ENCODE data around the gene ITGB8. TPM values are rescaled to one million over a fixed set of nuclear protein-coding genes. Genes with fewer than 3 reads are reported as not detected.

Gene ITGB8
- total RNA-seq, 1 experiment from 2014 or later: 183 TPM

DNA sequence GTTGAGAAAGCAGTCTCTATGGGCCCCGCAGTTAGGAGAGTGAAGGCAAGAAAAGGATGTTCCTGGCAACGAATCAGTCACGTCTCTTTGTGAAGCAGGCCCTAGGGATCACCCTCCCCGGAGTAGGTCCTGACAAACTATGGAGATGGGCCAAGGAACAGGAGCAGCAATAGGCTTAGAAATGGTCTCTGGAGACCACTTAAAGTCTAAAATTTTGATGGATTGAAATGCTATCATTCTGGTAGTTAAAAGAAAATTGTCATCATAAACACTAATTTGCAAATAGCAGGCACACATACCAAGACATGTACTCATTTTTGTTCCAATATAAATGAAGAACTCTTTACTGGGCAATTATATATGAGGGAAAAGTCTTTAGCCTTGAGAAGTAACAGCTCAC, 123.5 kb downstream of the ITGB8 start:
- no TSS peak for BruUV-seq (replicated peaks)
- TF ChIP-seq, protein P1, sequence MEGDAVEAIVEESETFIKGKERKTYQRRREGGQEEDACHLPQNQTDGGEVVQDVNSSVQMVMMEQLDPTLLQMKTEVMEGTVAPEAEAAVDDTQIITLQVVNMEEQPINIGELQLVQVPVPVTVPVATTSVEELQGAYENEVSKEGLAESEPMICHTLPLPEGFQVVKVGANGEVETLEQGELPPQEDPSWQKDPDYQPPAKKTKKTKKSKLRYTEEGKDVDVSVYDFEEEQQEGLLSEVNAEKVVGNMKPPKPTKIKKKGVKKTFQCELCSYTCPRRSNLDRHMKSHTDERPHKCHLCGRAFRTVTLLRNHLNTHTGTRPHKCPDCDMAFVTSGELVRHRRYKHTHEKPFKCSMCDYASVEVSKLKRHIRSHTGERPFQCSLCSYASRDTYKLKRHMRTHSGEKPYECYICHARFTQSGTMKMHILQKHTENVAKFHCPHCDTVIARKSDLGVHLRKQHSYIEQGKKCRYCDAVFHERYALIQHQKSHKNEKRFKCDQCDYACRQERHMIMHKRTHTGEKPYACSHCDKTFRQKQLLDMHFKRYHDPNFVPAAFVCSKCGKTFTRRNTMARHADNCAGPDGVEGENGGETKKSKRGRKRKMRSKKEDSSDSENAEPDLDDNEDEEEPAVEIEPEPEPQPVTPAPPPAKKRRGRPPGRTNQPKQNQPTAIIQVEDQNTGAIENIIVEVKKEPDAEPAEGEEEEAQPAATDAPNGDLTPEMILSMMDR (IDR thresholded peaks at IDR 0.05; ENCODE audit: unreplicated experiment): no peak
- CTCF ChIA-PET: no interaction called here
- Mint-ChIP-seq H3K4me3 (ENCODE audit: low read depth, unreplicated experiment) (no peak overlapping the region), H3K36me3 (ENCODE audit: insufficient read depth, unreplicated experiment) (no peaks in the 10 kb centered on the region), H3K9me3 (ENCODE audit: low read depth, unreplicated experiment) (no peaks in the 10 kb centered on the region), H3K27me3 (ENCODE audit: unreplicated experiment) (no peaks in the 10 kb centered on the region), H3K27ac (ENCODE audit: unreplicated experiment) (no peak overlapping the region), H3K4me1 (ENCODE audit: low read depth, unreplicated experiment) (peaks cover 7% of the 10 kb centered on the region)
- DNase-seq: no peak
- intact Hi-C loops (cut with micrococcal nuclease; ENCODE audit: unreplicated experiment): no loop called here

GRCh38 chr7:20456701-20457100, 126.0 kb downstream of the ITGB8 start:
- no peaks in the 10 kb centered on the region for H3K9me3 Mint-ChIP-seq (ENCODE audit: low read depth, unreplicated experiment)
- H3K27me3 Mint-ChIP-seq (ENCODE audit: unreplicated experiment): no peaks in the 10 kb centered on the region
- peaks cover 7% of the 10 kb centered on the region for H3K4me1 Mint-ChIP-seq (ENCODE audit: low read depth, unreplicated experiment)
- no peak overlapping the region for H3K27ac Mint-ChIP-seq (ENCODE audit: unreplicated experiment)
- H3K4me3 Mint-ChIP-seq (ENCODE audit: low read depth, unreplicated experiment): no peak overlapping the region
- no peaks in the 10 kb centered on the region for H3K36me3 Mint-ChIP-seq (ENCODE audit: insufficient read depth, unreplicated experiment)
- intact Hi-C loops (cut with micrococcal nuclease; ENCODE audit: unreplicated experiment): no loop called here
- DNase-seq: no peak
- CTCF ChIA-PET: no interaction called here
- TF ChIP-seq, protein P1 (IDR thresholded peaks at IDR 0.05; ENCODE audit: unreplicated experiment): no peak
- BruUV-seq (replicated peaks): no TSS peak

- Mint-ChIP-seq H3K4me3 (ENCODE audit: low read depth, unreplicated experiment) (no peak overlapping the region), H3K9me3 (ENCODE audit: low read depth, unreplicated experiment) (no peaks in the 10 kb centered on the region), H3K36me3 (ENCODE audit: insufficient read depth, unreplicated experiment) (no peaks in the 10 kb centered on the region), H3K4me1 (ENCODE audit: low read depth, unreplicated experiment) (peaks cover 7% of the 10 kb centered on the region), H3K27me3 (ENCODE audit: unreplicated experiment) (no peaks in the 10 kb centered on the region), H3K27ac (ENCODE audit: unreplicated experiment) (no peak overlapping the region)
- TF ChIP-seq, protein P1 (IDR thresholded peaks at IDR 0.05; ENCODE audit: unreplicated experiment): no peak
- no peak for DNase-seq
- no TSS peak for BruUV-seq (replicated peaks)
- CTCF ChIA-PET: interaction anchor here (0.7 kb wide), 1 partner anchor 11 kb away, joined by 3 read pairs; no protein-coding TSS in a partner anchor
- intact Hi-C loops (cut with micrococcal nuclease; ENCODE audit: unreplicated experiment): no loop called here
Observed at GRCh38 chr7:20458521-20458920, 127.8 kb downstream of the ITGB8 start.

DNA sequence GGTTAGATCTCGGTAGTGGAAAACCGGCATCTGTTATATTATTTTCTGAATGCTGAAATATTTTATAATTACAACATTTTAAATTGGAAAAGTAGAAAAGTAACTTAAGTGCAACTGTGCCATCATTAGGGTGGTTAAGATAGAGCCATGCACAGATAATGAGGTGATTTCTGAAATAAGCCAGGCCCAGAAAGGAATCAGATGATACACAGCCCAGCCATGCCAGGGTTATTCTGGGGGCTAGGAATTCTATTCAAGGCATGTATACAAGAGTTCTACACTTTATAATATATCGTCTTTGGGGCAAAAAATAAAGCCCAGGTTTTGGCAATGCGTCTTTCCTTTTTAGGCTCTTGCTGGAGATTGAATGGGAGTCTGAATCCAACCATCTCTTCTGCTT, 128.7 kb downstream of the ITGB8 start:
- H3K4me1 Mint-ChIP-seq (ENCODE audit: low read depth, unreplicated experiment): peaks cover 7% of the 10 kb centered on the region
- TF ChIP-seq, protein P1 (IDR thresholded peaks at IDR 0.05; ENCODE audit: unreplicated experiment): no peak
- H3K27ac Mint-ChIP-seq (ENCODE audit: unreplicated experiment): no peak overlapping the region
- CTCF ChIA-PET: no interaction called here
- intact Hi-C loops (cut with micrococcal nuclease; ENCODE audit: unreplicated experiment): no loop called here
- H3K27me3 Mint-ChIP-seq (ENCODE audit: unreplicated experiment): no peaks in the 10 kb centered on the region
- BruUV-seq (replicated peaks): no TSS peak
- H3K4me3 Mint-ChIP-seq (ENCODE audit: low read depth, unreplicated experiment): no peak overlapping the region
- DNase-seq: no peak
- no peaks in the 10 kb centered on the region for H3K36me3 Mint-ChIP-seq (ENCODE audit: insufficient read depth, unreplicated experiment)
- no peaks in the 10 kb centered on the region for H3K9me3 Mint-ChIP-seq (ENCODE audit: low read depth, unreplicated experiment)
